Lung microvascular endothelial cell (primary cell): Measurements from ENCODE around the gene PARK7. TPM values are rescaled to one million over a fixed set of nuclear protein-coding genes. Genes with fewer than 3 reads are reported as not detected.

Experiments
- DNase-seq, 2 donors: peaks; one replicate each; pipeline versions ENCODE4 v3.0.0 to v3.0.0-alpha.2; 2010; ENCODE audit warnings: low read depth in 2 of 2
- total RNA-seq: library from RNA; depleted of rRNA; stranded (reverse); fragments of >200 nt; gene quantifications from 2 replicates; pipeline ENCODE4 v1.2.1, GENCODE V29; 2014

The PARK7 gene
- total RNA-seq, 1 donor from 2014 or later: 237 TPM

- no peak for DNase-seq
Observed at GRCh38 chr1:8022395-8023286, 61.1 kb downstream of the PARK7 start.

- DNase-seq: no peak
Observed at GRCh38 chr1:8023287-8023994, 61.9 kb downstream of the PARK7 start.

GRCh38 chr1:8023995-8024313, 62.4 kb downstream of the PARK7 start:
- no peak for DNase-seq

- DNase-seq: no peak
Observed at GRCh38 chr1:8024329-8024728, 62.8 kb downstream of the PARK7 start.

- no peak for DNase-seq
Observed at GRCh38 chr1:8025061-8025670, 63.7 kb downstream of the PARK7 start.

GRCh38 chr1:8025671-8026144, 64.2 kb downstream of the PARK7 start:
- DNase-seq: no peak

GRCh38 chr1:8026153-8026975, 64.9 kb downstream of the PARK7 start, which contains the start of gene ERRFI1:
ERRFI1 (minus strand) TSS chr1:8026309; CDS start chr1:8015619, 10,690 bp downstream.
- DNase-seq: peak; percentile 97 to 98

- no peak for DNase-seq
Observed at GRCh38 chr1:8026976-8027747, 65.7 kb downstream of the PARK7 start.

GRCh38 chr1:8027748-8028570, 66.4 kb downstream of the PARK7 start:
- DNase-seq: peak; percentile 58 to 82

GRCh38 chr1:8028571-8028910, 67.0 kb downstream of the PARK7 start:
- DNase-seq: no peak

- peak; percentile 73 to 80 for DNase-seq
Observed at GRCh38 chr1:8031176-8031785, 69.8 kb downstream of the PARK7 start.

GRCh38 chr1:8032366-8032910, 70.9 kb downstream of the PARK7 start:
- DNase-seq: no peak

- DNase-seq: peak in 1 of 2 donors; percentile 68
Observed at GRCh38 chr1:8033322-8033721, 71.8 kb downstream of the PARK7 start.

Other genes with a start within 250 kb of the PARK7 start
- gene VAMP3, start 190.4 kb upstream of the PARK7 start, total RNA-seq: 74.1 and 95.2 TPM in 2 replicates
- 0.87 and 1.4 TPM in 2 replicates for gene PER3, start 177.4 kb upstream of the PARK7 start, total RNA-seq
- gene UTS2, start 108.6 kb upstream of the PARK7 start, total RNA-seq: not detected in 2 replicates
- under 0.01 TPM in 2 replicates for gene TNFRSF9, start 20.9 kb upstream of the PARK7 start, total RNA-seq
- gene ERRFI1, start 64.6 kb downstream of the PARK7 start, total RNA-seq: 33.3 and 112 TPM in 2 replicates